OCI-LY7 (cell line): Measurements from ENCODE around the gene PRELID3B.

Experiments
- CTCF ChIP-seq: fragments of 200-600 bp; sonication (generic); conservative IDR thresholded peaks from 2 replicates; pipeline ENCODE4 v1.5.1; 2014; ENCODE audit warnings: mild to moderate bottlenecking, antibody characterized with exemption, low read length, moderate library complexity, mixed read lengths
- EZH2phosphoT487 ChIP-seq: fragments of 200-600 bp; sonication (generic); IDR thresholded peaks from 2 replicates; pipeline ENCODE4 v1.6.1; 2018; ENCODE audit warnings: low read depth, borderline replicate concordance, mild to moderate bottlenecking, mixed run types, antibody characterized with exemption, low read length, moderate library complexity, mixed read lengths

GRCh38 chr20:59030911-59031563 lies 11.5 kb downstream of the PRELID3B start:
- no peak; the same call in 1 of the 2 replicates for TF ChIP-seq CTCF
- TF ChIP-seq EZH2phosphoT487 = no peak
